Transverse colon (tissue), 4 donors: ENCODE data around the gene VSTM4. TPM values are rescaled to one million over a fixed set of nuclear protein-coding genes. Genes with fewer than 3 reads are reported as not detected.

Experiments used
- DNase-seq: peaks from one replicate; pipeline ENCODE4 v3.0.0-alpha.2; 2019
- H3K27ac ChIP-seq, 4 donors: fragments of 200-600 bp; sonication (generic); 2 replicates each; pipeline ENCODE4 v1.5.1; 2016 to 2018; ENCODE audit warnings: inconsistent platforms in 4 of 4
- H3K27me3 ChIP-seq: fragments of 200-600 bp; sonication (generic); 2 replicates; pipeline ENCODE4 v1.5.1; 2017; ENCODE audit warnings: inconsistent platforms
- H3K36me3 ChIP-seq, 4 donors: fragments of 200-600 bp; sonication (generic); 2 replicates each; pipeline ENCODE4 v1.5.1; 2017 to 2019; ENCODE audit warnings: inconsistent platforms in 4 of 4
- H3K4me1 ChIP-seq, 4 donors: fragments of 200-600 bp; sonication (generic); 2 replicates each; pipeline ENCODE4 v1.5.1; 2017 to 2020; ENCODE audit warnings: inconsistent platforms in 4 of 4
- H3K4me3 ChIP-seq, 4 donors: fragments of 200-600 bp; sonication (generic); 1 replicate in 1 of 4; 2 replicates in 3 of 4; pipeline versions ENCODE4 v1.5.1 to v1.6.1; 2017 to 2019; ENCODE audit warnings: inconsistent platforms in 4 of 4
- H3K9me3 ChIP-seq, 2 donors: fragments of 200-600 bp; sonication (generic); 2 replicates each; pipeline ENCODE4 v1.5.1; 2017 to 2019; ENCODE audit warnings: inconsistent platforms in 2 of 2
- CTCF ChIP-seq, 5 experiments: fragments of 200-600 bp in 3 of 5; fragments of 450-650 bp in 2 of 5; sonication (generic) in 3 of 5; IDR thresholded peaks; 1 replicate in 2 of 5; 2 replicates in 3 of 5; pipeline ENCODE4 v1.5.1; 2016 to 2017; ENCODE audit warnings: antibody characterized with exemption in 5 of 5, inconsistent platforms in 3 of 5, mild to moderate bottlenecking in 2 of 5, moderate library complexity in 1 of 5
- EP300 ChIP-seq: sonication (generic); formaldehyde crosslinking; IDR thresholded peaks from one replicate; pipeline ENCODE4 v1.6.1; 2017; ENCODE audit warnings: antibody characterized with exemption, low read depth
- POLR2A ChIP-seq: fragments of 450-650 bp; IDR thresholded peaks from one replicate; pipeline ENCODE4 v1.6.1; 2016; ENCODE audit warnings: antibody characterized with exemption, mild to moderate bottlenecking, moderate library complexity
- POLR2AphosphoS5 ChIP-seq, 3 donors: sonication (generic); formaldehyde crosslinking; IDR thresholded peaks; one replicate each; pipeline ENCODE4 v1.6.1; 2016; ENCODE audit warnings: antibody characterized with exemption in 3 of 3
- WGBS, 2 donors: methylation state at CpG; one replicate each; pipeline ENCODE4 v1.1.5; 2018; ENCODE audit warnings: low coverage in 1 of 2; 5-methylcytosine and 5-hydroxymethylcytosine counted together
- in situ Hi-C, 4 donors: fragments of 200-750 bp; cut with MboI; loops; one replicate each; pipeline versions ENCODE4 v1.15.0 to v1.15.1; 2017; ENCODE audit warnings: low sequenced_read_pairs in 3 of 4, low pct_ligation_motif_present in 1 of 4, low pct_unique_long_range_greater_than_20kb in 1 of 4
- intact Hi-C: fragments of 100-400 bp; cut with DNase I; formaldehyde crosslinking; loops from one replicate; pipeline ENCODE4 v1.15.1; 2023; ENCODE audit warnings: low total_unique reads
- total RNA-seq, 4 donors: library from RNA; depleted of rRNA; stranded (reverse); fragments of >200 nt; gene quantifications; one replicate each; pipeline ENCODE4 v1.1.0, GENCODE V29; 2016

VSTM4 gene
- total RNA-seq, 4 donors from 2014 or later, result 2.2 to 6.0 (median 3.9) TPM

DNA sequence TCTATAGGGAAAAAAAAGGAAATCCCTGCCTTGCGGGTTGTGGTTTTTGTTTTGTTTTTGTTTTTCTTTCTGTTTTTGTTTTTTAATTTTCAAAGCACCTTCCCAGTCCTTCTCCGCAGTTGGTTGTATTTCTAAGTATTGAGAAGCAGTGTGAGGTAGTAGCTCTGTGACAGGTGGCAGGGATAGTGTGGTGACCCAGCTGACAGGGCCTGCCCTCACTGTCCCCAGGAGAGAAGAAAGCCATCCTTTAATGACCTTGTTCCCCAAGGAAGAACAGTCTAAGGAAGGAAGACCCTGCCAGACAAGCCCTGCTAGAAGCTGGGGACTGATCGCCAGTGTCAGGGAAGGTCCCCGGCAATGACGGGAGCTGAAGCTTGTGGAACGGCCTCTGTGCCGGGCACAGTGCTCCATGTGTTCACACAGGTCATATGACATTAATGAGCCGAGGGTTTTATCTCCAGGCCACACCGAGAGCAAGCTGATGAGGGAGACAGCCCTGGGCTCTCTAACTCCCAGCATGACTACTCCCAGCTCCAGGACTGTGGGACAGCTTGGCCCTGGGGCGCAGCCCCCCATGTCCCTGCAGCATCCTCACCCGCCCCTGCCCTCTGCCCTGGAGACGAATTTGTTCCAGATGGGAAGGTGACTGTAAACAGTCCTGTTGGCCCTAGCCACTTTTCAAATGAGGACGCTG, 106.7 kb downstream of the VSTM4 start:
- H3K4me1 ChIP-seq, result peaks cover 0 to 20% (median 3%) of the 10 kb centered on the region in 4 donors
- DNase-seq, result no peak
- intact Hi-C loops (no loop called here), in situ Hi-C loops (no loop called here)
- no peaks in the 10 kb centered on the region for H3K9me3 ChIP-seq
- H3K36me3 ChIP-seq, result no peaks in the 10 kb centered on the region
- WGBS, 2 donors, result 78% methylated on average over 13 of the region's 13 CpGs; no CpG with 5 or more reads in 1 of the 2 donors
- no peak overlapping the region for H3K27ac ChIP-seq
- no peaks in the 10 kb centered on the region for H3K27me3 ChIP-seq
- H3K4me3 ChIP-seq, result no peak overlapping the region
- TF ChIP-seq POLR2AphosphoS5 (IDR thresholded peaks at IDR 0.05), result no peak
- TF ChIP-seq EP300, result no peak

- Histone ChIP-seq H3K27me3 (no peaks in the 10 kb centered on the region), H3K36me3 (no peaks in the 10 kb centered on the region), H3K4me3 (no peak overlapping the region), H3K4me1 (peaks cover 0 to 15% (median 3%) of the 10 kb centered on the region in 4 donors), H3K9me3 (no peaks in the 10 kb centered on the region), H3K27ac (no peak overlapping the region)
- TF ChIP-seq EP300 (no peak), CTCF (IDR thresholded peaks at IDR 0.05) (no peak), POLR2A (no peak), POLR2AphosphoS5 (IDR thresholded peaks at IDR 0.05) (no peak)
- in situ Hi-C loops (no loop called here), intact Hi-C loops (no loop called here)
- 40% methylated on average over 1 of the region's 1 CpG; no CpG with 5 or more reads in 1 of the 2 donors for WGBS, 2 donors
- DNase-seq, result no peak
Observed at GRCh38 chr10:49008091-49008490, 107.2 kb downstream of the VSTM4 start.

DNA sequence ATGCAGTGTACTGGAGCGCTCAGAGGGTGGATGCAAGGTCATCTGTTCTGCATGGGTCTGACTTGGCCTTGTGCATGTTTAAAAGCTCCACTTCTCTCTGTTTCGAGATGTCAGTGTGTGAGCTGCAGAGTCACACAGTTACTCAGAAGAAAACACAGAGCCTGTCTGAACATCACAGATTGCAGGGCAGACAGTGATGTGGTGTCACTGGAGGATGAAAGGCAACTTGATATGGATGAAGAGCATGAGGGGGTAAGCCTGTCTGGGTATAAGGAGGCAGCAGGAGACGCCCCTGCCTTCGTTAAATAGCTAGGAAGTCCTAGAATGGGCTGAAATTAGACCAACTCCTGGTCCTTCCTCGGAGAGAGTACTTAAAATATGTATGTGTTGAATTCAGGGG, 108.2 kb downstream of the VSTM4 start:
- Histone ChIP-seq H3K27ac (no peak overlapping the region), H3K4me1 (peaks cover 0 to 15% (median 3%) of the 10 kb centered on the region in 4 donors), H3K9me3 (no peaks in the 10 kb centered on the region), H3K27me3 (no peaks in the 10 kb centered on the region), H3K36me3 (no peaks in the 10 kb centered on the region), H3K4me3 (no peak overlapping the region)
- intact Hi-C loops, result no loop called here
- DNase-seq, result no peak
- no peak for TF ChIP-seq EP300
- TF ChIP-seq POLR2A, result no peak
- TF ChIP-seq CTCF (IDR thresholded peaks at IDR 0.05), result no peak
- no peak for TF ChIP-seq POLR2AphosphoS5 (IDR thresholded peaks at IDR 0.05)
- 64 to 83% methylated on average over 5 of the region's 5 CpGs for WGBS, 2 donors
- in situ Hi-C loops, result no loop called here

DNA sequence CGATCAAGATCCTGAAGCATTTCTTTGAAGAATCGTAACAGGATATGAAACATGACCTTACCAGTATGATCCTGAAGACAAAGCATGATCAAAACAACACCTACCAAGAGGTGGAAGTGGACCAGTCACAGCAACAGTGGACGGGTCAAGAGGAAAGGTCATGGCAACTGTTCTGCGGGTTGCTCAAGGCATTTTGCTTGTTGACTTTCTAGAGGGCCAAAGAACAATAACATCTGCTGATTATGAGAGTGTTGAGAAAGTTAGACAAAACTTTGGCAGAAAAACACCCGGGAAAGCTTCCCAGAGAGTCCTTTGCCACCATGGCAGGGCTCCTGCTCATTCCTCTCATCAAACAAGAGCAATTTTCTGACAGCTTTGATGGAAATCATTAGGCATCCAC, 110.1 kb downstream of the VSTM4 start:
- Histone ChIP-seq H3K4me1 (peaks cover 0 to 13% (median 3%) of the 10 kb centered on the region in 4 donors), H3K27me3 (no peaks in the 10 kb centered on the region), H3K9me3 (no peaks in the 10 kb centered on the region), H3K4me3 (no peak overlapping the region), H3K36me3 (no peaks in the 10 kb centered on the region), H3K27ac (no peak overlapping the region)
- TF ChIP-seq EP300 (no peak), POLR2AphosphoS5 (IDR thresholded peaks at IDR 0.05) (no peak), CTCF (IDR thresholded peaks at IDR 0.05) (no peak), POLR2A (no peak)
- in situ Hi-C loops (no loop called here), intact Hi-C loops (no loop called here)
- whole genome bisulfite sequencing, 2 donors, result 76 to 78% methylated on average over 2 to 5 of the region's 5 CpGs
- no peak for DNase-seq
